ENCODE data around the gene SLITRK2. TPM values are rescaled to one million over a fixed set of nuclear protein-coding genes. Genes with fewer than 3 reads are reported as not detected.

Gene SLITRK2
- total RNA-seq, 4 donors from 2014 or later = 0.87 to 2.7 (median 1.9) TPM

GRCh38 chrX:145843146-145843904 is 25.7 kb downstream of the SLITRK2 start:
- WGBS = 51% methylated on average over 7 of the region's 7 CpGs
- no peaks in the 10 kb centered on the region for H3K4me1 ChIP-seq
- no peak overlapping the region for H3K27ac ChIP-seq
- TF ChIP-seq EP300 (IDR thresholded peaks at IDR 0.05) (no peak), CTCF (IDR thresholded peaks at IDR 0.05) (no peak), POLR2AphosphoS5 (IDR thresholded peaks at IDR 0.05) (no peak), POLR2A (IDR thresholded peaks at IDR 0.05) (no peak)
- no peaks in the 10 kb centered on the region for H3K27me3 ChIP-seq
- no peak for DNase-seq (ENCODE audit: low spot score in 2 of 2)
- H3K4me3 ChIP-seq = no peak overlapping the region
- H3K36me3 ChIP-seq = no peaks in the 10 kb centered on the region
- no peaks in the 10 kb centered on the region for H3K9me3 ChIP-seq

- WGBS = 78% methylated on average over 7 of the region's 7 CpGs
- no peaks in the 10 kb centered on the region for H3K36me3 ChIP-seq
- H3K9me3 ChIP-seq = no peaks in the 10 kb centered on the region
- H3K4me3 ChIP-seq = no peak overlapping the region
- TF ChIP-seq CTCF (IDR thresholded peaks at IDR 0.05) = no peak
- no peak for TF ChIP-seq EP300 (IDR thresholded peaks at IDR 0.05)
- TF ChIP-seq POLR2AphosphoS5 (IDR thresholded peaks at IDR 0.05) = no peak
- TF ChIP-seq POLR2A (IDR thresholded peaks at IDR 0.05) = no peak
- DNase-seq (ENCODE audit: low spot score in 2 of 2) = no peak
- H3K4me1 ChIP-seq = no peaks in the 10 kb centered on the region
- H3K27ac ChIP-seq = no peak overlapping the region
- H3K27me3 ChIP-seq = no peaks in the 10 kb centered on the region
Measured at GRCh38 chrX:145844886-145845285, 27.3 kb downstream of the SLITRK2 start.

GRCh38 chrX:145848448-145848847 is 30.8 kb downstream of the SLITRK2 start:
- 77% methylated on average over 2 of the region's 2 CpGs for WGBS

GRCh38 chrX:145848857-145849256 is 31.2 kb downstream of the SLITRK2 start:
- 67% methylated on average over 11 of the region's 11 CpGs for WGBS
- TF ChIP-seq POLR2AphosphoS5 (IDR thresholded peaks at IDR 0.05) = no peak
- TF ChIP-seq EP300 (IDR thresholded peaks at IDR 0.05) = no peak
- no peak for TF ChIP-seq CTCF (IDR thresholded peaks at IDR 0.05)
- no peak for TF ChIP-seq POLR2A (IDR thresholded peaks at IDR 0.05)

More at GRCh38 chrX:145848448-145848847, 30.8 kb downstream of the SLITRK2 start:
- H3K36me3 ChIP-seq = no peaks in the 10 kb centered on the region
- H3K4me3 ChIP-seq = no peak overlapping the region
- no peaks in the 10 kb centered on the region for H3K9me3 ChIP-seq
- no peaks in the 10 kb centered on the region for H3K27me3 ChIP-seq
- DNase-seq (ENCODE audit: low spot score in 2 of 2) = no peak
- no peak overlapping the region for H3K27ac ChIP-seq
- no peaks in the 10 kb centered on the region for H3K4me1 ChIP-seq
- TF ChIP-seq EP300 (IDR thresholded peaks at IDR 0.05) (no peak), POLR2A (IDR thresholded peaks at IDR 0.05) (no peak), POLR2AphosphoS5 (IDR thresholded peaks at IDR 0.05) (no peak), CTCF (IDR thresholded peaks at IDR 0.05) (no peak)

GRCh38 chrX:145853181-145853580 is 35.6 kb downstream of the SLITRK2 start:
- Histone ChIP-seq H3K27ac (no peak overlapping the region), H3K4me1 (no peaks in the 10 kb centered on the region), H3K36me3 (no peaks in the 10 kb centered on the region), H3K4me3 (no peak overlapping the region), H3K27me3 (no peaks in the 10 kb centered on the region), H3K9me3 (no peaks in the 10 kb centered on the region)
- 89% methylated on average over 13 of the region's 13 CpGs for WGBS
- no peak for DNase-seq (ENCODE audit: low spot score in 2 of 2)
- TF ChIP-seq CTCF (IDR thresholded peaks at IDR 0.05) (no peak), POLR2AphosphoS5 (IDR thresholded peaks at IDR 0.05) (no peak), EP300 (IDR thresholded peaks at IDR 0.05) (no peak), POLR2A (IDR thresholded peaks at IDR 0.05) (no peak)

More at GRCh38 chrX:145848857-145849256, 31.2 kb downstream of the SLITRK2 start:
- Histone ChIP-seq H3K4me3 (no peak overlapping the region), H3K36me3 (no peaks in the 10 kb centered on the region), H3K27me3 (no peaks in the 10 kb centered on the region), H3K27ac (no peak overlapping the region), H3K9me3 (no peaks in the 10 kb centered on the region), H3K4me1 (no peaks in the 10 kb centered on the region)
- no peak for DNase-seq (ENCODE audit: low spot score in 2 of 2)
